HPDE6-E6E7 (cell line): Measurements from ENCODE around the gene EMCN.

ENCODE experiments used
- DNase-seq: peaks from one replicate; pipeline ENCODE4 v3.0.0; 2011; ENCODE audit warnings: missing footprints; ENCODE audit errors: extremely low spot score

The EMCN gene

DNA sequence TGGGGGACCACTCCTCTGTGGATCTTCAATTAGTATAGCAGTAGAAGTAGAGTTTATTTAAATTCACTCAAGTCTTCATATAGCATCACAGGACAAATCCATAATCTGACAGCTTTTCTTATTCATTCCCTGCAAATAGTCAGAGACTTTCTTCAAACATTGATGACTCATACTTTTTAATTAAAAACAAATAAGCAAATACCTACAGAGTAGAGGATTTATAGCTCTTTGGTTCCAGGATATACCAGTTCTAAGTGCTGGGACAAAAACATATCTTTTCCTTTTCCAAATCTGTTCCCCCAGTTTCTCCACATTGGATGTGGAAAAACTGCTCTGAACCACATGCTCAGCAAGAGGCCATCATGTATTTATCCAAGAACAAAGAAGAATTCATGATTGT, 24.1 kb downstream of the EMCN start:
- no peak for DNase-seq

DNA sequence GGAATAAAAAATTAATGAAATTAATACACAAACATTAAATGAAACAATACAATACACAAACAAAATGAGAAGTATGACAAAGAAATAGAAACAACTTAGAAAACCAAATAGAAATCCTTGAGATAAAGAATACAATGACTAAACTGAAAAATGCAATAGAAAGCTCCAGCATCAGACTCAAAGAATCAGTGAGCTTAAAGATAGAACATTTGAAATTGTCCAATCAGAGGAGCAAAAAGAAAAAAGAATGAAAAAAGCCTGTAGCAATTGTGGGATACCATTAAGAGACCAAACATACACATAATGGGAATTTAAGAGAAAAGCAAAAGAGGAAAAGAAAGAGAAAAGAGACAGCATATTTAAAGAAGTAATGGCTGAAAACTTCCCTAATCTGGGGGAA, 25.7 kb downstream of the EMCN start:
- DNase-seq, result no peak

DNA sequence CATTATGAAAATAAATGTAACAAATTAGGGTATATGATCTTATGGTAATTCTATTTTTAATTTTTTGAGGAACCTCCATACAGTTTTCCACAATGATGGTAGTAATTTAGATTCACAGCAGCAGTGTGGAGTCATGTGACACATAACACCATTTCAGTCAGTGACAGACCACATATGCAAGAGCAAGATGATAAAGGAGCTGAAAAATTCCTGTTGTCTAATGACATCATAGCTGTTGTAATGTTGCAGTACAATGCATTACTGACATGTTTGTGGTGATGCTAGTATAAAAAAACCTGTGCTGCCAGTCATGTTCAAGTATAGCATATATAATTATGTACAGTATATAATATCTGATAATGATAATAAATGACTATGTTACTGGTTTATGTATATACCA, 28.5 kb downstream of the EMCN start:
- no peak for DNase-seq

DNA sequence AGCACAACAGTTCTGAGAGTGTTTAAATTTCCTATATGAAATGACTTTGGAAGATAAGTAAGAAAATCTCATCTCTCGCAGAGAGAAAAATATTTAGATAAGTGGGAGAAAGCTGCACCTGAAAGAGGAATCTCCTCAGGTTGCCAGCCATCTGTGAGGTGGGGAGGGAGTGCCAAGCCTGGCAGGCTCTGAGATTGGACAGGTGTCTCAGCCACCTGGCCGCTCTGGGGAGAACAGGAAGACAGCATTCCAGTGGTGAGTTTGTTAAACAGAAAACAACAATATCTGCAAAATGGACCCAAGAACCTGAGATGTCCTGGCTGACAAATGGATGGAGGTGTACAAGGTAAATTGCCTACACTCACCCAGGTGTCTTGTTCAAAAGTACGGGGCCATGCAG, 31.3 kb downstream of the EMCN start:
- DNase-seq, result no peak

DNA sequence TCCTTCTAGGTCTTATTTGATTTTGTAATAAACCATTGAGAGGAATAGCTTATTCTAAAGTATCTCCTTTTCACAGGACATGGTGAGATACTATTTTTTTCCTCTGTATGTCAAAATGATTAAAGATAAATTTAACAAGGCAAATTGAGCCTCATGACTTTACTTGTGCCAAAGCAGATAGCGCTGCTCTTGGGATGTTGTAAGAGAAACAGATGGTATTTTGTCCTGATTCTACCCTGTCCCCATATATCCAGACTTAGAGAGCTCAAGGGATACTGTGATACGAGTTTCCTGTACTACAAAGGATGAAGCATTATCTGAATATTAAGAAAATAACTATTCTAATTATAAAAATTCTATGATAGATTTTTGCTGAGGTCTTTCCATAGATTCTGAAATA, 34.0 kb downstream of the EMCN start:
- DNase-seq, result no peak

DNA sequence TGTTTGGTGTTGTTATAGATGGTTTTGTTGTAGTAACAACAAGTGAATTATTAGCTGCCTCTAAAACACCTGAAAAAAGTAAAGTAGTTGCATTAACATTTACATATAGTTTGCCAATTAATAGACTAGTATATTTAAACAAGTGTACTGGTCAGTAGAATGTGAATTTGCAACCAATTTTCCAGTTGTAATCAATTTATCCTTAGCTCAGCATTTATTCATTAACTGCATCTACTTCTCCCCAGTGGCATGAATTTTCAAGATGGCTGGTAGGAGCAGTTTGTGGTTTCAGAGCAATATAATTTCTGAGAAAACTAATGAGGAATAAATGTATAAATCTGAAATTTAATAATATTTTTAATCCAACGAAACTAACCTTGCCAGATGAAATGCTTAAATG, 37.9 kb downstream of the EMCN start:
- no peak for DNase-seq

DNA sequence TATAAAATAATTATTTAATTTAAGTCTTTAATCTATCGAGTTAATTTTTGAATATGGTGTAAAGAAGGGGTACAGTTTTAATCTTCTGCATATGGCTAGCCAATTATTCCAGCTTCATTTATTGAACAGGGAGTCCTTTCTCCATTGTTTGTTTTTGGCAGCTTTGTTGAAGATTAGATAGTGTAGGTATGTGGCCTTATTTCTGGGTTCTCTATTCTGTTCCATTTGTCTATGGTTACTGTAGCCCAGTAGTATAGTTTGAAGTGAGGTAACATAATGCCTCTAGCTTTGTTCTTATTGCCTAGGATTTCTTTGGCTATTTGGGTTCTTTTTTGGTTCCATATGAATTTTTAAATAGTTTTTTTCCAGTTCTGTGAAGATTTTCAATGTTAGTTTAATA, 48.3 kb downstream of the EMCN start:
- no peak for DNase-seq

DNA sequence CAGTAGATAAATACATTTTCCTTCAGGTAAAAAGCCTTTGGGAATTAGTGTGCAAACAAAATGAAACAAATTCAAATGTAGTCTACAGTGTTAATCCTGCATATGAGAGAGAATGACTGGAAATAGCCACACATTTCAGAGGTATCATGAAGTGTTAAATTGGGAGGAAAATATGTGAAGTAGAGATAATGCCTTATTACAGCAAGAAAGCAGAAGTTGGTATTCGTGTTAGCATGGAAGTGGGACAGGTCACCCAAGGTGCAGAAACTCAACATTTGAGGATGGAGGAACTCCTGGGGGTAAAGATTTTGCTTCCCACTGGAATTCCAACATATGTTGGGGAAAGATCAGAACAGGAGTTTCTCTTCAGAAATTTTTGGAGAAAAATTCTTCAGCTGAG, 51.3 kb downstream of the EMCN start:
- no peak for DNase-seq

DNA sequence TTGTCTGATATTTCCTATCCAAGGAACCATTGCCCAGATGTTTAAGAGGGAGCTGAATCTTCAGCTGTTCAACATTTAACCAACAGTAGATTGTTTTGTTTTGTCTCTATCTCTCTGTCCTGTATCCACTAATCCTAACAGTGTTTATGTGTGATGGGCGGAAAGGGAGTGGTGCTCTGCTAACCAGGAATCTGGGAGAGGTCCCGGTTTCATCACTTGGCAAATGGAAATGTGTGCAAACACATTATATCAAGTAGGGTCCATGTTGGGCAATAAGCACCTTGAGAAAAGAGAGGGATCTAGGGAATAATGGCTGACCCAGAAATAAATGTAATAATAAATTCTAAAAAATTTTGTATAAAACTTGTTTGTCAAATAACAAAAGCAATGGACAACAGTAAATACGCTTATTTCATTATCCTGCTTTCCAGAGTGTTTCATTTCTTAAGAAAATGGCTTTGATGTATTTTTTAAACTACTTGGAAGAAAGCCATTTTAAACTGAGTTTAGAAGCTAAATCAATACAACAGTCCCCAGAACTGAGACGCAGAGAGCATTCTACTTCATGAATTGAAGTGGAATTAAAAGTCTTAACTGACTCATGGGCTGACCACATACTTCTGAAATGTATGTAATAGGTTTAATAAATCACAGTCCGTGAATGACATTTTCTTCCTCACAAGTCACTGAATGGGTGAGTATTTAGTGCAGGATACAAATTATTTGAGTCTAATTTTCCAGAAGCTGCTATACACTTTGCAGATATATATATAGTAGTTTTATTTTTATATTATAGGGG, 55.8 kb downstream of the EMCN start:
- no peak for DNase-seq

DNA sequence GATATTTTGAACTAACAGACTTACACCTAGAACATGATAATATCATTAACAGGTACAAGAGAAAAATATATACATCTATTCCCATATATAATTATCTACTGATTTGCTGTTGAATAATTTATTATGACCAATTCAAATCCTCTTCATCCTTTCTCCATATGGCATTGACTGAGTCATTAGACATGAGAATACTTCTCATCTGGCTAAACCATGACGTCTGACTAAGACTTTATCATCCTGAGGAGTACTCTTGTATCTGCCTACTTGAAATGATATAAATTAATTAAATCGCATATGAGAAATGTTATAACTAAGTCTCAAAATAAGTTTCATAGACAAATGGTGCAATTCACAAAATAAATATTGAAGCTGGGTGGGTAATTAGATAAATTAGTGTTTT, 67.4 kb downstream of the EMCN start:
- DNase-seq, result no peak

DNA sequence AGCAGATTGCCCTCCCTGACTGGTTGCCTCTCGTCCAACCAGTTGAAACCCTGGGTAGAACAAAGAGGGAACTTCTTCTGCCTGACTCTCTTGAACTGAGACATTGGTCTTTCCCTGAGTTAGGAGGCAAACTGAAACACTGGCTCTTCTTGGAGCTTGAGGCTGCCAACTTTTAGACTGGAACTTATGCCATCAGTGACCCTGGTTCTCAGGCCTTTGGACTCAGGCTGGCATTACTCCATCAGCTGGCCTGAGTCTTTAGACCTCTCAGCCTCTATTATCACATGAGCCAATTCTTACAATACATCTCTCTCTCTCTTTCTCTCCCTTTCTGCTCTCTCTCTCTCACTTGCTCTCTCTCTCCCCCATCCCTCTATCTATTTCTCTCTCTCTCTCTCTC, 86.4 kb downstream of the EMCN start:
- no peak for DNase-seq

DNA sequence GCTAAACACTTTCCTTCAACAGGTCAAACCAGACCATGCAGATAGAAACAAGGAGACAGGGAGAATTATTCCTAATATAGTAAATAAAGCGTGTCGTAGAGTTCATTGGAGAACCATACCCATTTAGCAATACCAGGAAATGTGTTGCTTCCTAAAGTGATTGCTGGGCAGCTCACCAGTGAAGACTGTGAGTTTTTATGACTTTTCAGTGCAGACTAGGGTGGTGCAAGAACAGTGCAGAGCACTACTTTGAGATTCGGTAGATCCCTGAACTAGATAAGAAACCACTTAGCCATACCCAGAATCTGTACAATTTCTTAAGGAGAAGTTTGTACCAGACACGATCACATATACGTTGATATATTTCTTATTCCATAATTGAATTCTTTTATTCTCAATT, 87.4 kb downstream of the EMCN start:
- no peak for DNase-seq

DNA sequence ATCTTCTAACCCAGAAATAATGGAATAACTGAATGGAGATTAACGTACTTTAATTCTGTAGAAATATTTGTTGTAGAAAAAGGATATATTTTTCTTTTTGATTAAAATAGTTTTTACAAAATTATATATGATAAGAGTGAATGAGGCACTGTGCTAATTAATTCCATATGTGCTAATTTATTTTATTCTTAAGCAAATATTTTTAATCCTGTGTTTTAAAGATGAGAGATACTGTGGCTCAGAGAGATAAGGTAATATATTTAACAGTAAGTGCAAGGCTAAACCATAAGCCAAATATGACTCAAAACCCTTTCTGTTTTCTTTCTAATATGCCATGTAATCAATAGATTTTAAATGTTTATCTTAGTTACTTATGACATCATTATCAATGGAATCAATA, 88.2 kb downstream of the EMCN start:
- no peak for DNase-seq

DNA sequence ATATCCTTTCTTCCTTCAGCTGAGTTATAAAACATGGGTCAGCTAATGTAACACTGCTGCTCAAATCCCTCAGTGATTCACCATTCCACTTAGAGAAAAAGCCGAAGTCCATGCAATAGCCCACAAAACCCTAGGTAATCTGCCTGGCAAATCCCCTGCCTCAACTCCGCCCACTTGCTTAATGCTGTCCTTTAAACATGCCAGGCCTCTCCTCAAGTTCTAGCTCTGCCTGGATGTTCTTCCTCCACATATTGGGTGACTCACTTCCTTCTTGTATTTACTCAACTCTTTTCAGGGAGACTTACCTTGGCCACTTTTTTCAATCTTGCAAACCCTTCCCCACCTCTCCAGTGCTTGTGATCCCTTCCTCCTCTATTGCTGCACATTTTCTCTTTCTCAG, 89.8 kb downstream of the EMCN start:
- DNase-seq, result peak; percentile 61

DNA sequence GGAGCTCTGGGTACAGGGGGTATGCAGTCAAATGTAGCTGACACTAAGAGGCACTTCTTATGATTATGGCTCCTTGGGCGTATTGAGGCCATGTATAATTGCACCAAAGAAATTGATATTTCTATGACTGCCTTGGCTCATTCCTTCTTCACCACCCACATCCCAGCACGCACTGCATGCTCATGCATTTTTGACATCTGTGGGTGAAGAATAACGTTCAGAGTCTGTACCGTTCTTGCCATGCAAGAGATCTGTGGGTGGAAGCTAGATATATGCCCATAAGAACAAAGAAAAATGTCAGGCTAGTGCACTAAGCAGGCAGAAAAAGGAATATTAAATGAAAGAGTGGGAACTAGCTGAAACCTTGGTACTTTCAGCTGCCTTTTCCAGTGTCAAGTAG, 93.4 kb downstream of the EMCN start:
- DNase-seq, result no peak

DNA sequence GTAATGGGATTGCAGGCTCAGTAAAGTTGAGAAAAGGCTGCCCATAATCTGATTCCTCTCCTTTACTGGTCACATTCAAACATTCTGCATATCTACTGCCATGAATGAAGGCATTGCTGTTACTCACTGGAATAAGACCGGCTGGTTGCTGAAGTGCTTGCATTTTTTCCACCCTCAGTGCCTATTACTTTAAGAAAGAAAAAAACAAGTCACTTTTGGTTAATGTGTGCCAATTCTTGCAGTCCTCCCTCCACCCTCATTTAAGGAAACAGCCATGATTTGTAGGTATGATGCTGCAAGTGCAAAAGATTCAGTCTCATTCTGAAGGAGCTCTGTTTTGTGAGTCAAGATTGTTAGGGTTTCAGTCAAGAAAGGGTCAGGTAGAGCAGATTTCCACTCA, 94.9 kb downstream of the EMCN start:
- DNase-seq, result no peak

DNA sequence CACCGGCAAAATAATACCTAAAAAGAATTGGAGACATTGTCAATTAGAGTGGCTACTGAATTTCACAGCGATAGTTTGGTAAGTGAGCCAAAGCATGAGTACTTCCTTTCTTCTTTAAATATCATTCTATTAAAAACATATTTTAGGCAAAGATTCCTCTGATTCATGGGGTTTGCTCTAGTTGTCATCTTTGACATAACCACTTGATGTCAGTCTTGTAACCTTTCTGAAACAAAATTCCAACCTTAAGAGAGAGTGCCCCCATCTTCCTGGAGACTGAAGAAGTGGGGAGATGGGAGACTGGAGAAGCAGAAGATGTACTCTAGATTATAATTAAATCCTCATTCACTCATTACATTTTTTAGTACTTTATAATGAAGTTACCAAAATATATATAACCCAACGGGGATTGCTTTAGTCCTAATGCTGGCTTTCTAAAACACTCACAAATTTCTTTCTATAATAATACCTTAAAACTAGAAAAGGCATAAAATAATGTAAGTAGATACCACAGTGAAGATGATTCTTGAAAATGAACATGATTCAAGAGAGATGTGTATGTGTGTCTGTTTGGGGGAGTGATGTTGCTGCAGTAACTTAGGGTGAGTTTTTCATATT, 96.4 kb downstream of the EMCN start:
- DNase-seq, result no peak

DNA sequence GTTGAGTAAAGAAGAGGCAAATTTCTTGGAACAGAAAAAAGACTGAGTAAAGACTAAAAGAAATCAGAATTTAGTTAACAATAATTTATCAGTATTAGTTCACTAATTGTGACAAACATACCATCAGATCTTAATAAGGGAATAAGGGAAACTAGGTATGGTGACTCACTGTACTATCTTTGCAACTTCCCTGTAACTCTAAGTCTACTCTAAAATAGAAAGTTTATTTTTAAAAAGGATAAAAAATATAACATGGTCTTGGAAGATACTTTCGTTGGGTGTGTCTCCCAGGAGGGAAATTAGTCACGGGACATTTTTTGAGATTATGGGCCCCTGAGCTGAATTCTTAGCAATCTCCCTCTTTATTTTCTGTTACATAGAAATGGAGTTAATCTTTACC, 97.3 kb downstream of the EMCN start:
- no peak for DNase-seq

DNA sequence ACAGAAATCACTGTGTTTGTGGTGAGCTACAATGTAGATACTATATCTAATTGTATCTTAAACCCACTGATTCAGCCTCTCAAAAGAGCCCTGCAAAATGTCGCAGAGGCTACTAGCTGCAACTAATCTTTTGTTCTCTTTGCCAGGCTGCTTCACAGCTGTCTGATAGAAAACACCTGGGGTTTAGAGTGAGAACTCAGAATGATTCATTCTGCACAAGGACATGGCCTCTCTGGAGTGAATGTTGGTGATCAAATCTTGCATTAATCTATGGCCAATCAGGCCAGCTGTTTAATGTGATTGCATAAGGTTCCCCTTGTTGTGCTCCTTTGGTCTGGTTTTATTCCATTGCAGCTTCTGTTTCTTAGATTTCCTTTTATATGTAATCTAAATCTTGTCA, 100.3 kb downstream of the EMCN start:
- DNase-seq, result no peak

DNA sequence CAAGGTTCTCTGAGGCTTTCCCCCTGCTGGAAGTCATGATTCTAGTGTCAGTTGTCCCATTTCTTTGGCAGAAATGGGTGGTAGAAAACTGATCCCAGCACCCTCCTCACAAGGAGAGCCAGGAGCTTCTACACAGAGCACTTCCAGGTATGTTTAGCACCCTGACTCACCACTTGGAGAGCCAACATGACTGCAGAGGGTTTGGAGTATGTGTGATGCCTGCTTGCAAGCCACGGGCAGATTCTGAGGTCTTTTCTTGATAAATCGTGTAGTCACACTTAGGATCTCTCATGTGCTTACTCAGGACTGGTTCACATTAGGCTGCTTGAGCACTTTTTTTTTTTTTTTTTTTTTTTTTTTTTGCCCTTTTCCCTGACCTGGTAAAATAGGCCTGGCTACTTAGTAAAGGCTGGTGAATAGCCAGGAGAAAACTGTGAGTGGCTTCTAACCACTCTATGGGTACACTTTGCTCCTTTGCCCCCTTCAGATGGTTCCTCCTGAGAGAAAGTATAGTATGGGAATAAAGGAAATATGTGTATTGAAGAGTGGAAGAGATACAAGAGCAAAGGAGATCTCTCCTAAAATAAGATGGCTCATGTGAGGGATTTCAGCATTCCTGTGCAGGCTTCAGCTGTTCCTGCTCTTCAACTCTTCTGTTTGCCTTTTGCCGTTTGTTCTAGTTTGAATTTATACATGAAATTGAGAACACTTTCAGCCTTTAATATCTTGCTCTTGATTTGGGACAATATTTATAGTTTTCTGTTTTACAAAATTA, 103.6 kb downstream of the EMCN start:
- DNase-seq, result no peak

DNA sequence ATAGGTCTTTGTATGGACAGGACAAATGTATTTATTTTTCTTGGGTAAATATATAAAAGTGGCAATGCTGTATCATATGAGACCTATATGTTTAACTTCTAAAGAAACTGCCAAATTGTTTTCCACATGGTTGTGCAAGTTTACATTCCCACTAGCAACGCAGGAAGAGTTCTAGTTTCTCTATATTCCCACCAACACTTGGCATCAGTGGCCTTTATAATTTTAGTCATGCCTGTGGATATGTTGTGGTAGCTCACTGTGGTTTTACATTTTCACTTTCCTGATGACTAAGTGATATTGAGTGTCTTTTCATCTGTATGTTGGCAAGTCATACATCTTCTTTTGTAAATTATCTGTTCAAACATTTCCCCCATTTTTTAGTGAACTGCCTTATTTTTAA, 126.0 kb downstream of the EMCN start:
- peak; percentile 17 for DNase-seq

DNA sequence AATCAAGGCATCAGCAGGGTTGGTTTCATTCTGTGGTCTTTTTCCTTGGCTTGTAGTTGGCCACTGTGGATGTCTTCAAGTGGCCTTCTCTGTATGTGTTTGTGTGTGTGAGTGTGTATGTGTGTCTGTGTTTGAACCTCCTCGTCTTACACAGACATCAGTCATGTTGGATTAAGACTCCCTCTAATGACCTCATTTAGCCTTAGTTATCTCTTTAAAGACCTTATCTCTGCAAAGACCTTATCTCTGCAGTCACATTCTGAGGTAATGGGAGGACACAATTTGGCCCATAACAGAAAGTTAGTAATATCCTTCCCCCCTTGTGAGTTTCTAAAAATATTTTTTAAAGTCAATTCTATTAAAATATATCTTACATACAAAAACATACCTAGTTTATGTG, 126.7 kb downstream of the EMCN start:
- no peak for DNase-seq

DNA sequence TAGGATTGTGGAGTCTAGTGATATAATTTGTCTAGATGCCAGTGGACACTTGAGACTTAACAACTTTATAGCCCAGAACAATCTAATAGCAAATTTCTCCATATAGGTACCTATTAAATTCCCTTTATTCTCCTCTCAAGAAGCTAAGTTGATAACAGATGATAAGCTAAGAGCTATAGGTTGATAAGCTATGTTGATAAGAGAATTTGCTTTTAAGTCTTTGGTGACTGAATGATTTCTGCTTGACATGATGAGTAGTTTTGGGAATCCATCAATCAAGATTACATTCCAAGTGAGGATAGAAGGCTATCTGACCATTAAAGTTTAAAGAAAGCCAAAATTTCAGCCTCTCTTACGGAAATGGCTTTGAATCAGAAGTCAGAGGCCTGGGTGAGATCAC, 131.6 kb downstream of the EMCN start:
- no peak for DNase-seq
